ENCODE results near the gene CRYGN.

DNA sequence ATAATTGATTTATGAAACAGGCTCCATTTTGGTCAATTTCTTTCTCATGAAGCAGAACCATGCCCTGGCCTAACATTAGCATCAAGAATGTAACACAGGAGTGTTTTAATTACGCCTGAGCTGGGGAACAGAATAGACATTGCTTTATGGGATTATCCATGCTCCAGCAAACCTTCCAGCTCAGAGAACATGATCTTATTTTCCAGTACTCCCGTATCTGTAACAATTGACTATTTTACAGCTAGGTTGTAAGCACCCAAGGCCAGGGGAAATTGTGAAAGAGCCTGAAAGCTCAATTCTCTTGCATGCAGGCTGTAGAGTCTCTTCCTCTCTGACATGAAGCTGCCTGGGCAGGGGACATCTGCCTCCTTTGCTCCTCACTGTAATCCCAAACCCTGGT, 30.8 kb upstream of the CRYGN start:
- TF ChIP-seq, protein P1, sequence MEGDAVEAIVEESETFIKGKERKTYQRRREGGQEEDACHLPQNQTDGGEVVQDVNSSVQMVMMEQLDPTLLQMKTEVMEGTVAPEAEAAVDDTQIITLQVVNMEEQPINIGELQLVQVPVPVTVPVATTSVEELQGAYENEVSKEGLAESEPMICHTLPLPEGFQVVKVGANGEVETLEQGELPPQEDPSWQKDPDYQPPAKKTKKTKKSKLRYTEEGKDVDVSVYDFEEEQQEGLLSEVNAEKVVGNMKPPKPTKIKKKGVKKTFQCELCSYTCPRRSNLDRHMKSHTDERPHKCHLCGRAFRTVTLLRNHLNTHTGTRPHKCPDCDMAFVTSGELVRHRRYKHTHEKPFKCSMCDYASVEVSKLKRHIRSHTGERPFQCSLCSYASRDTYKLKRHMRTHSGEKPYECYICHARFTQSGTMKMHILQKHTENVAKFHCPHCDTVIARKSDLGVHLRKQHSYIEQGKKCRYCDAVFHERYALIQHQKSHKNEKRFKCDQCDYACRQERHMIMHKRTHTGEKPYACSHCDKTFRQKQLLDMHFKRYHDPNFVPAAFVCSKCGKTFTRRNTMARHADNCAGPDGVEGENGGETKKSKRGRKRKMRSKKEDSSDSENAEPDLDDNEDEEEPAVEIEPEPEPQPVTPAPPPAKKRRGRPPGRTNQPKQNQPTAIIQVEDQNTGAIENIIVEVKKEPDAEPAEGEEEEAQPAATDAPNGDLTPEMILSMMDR (IDR thresholded peaks at IDR 0.05) = no peak
- TF ChIP-seq POLR2A (IDR thresholded peaks at IDR 0.05) = no peak

Data from uterus (tissue), 2 donors.